GM23338 (cell line): ENCODE results near the gene TP53. TPM values are rescaled to one million over a fixed set of nuclear protein-coding genes. Genes with fewer than 3 reads are reported as not detected.

Experiments
- ATAC-seq: fragments of 200-7000 bp; cut with Tn5 transposase; 3 replicates; pipeline ENCODE4 v1.9.1; 2020
- DNase-seq: peaks from one replicate; pipeline ENCODE4 v3.0.0-alpha.2; 2015; ENCODE audit warnings: low spot score
- H2AFZ ChIP-seq: fragments of 200-600 bp; sonication (generic); 2 replicates; pipeline ENCODE4 v1.8.0; 2016; ENCODE audit warnings: antibody characterized with exemption, mild to moderate bottlenecking, moderate library complexity
- H3F3A ChIP-seq: fragments of 200-600 bp; sonication (generic); replicated peaks from 2 replicates; pipeline ENCODE4 v1.8.0; 2017; ENCODE audit warnings: antibody characterized with exemption, mixed run types, low read depth
- H3K27ac ChIP-seq: fragments of 200-600 bp; sonication (generic); 2 replicates; pipeline ENCODE4 v1.6.1; 2016; ENCODE audit warnings: low read depth
- H3K27me3 ChIP-seq: fragments of 200-600 bp; sonication (generic); 2 replicates; pipeline ENCODE4 v1.8.0; 2016; ENCODE audit warnings: mild to moderate bottlenecking, mixed run types, moderate library complexity; ENCODE audit not compliant: insufficient read depth
- H3K36me3 ChIP-seq: fragments of 200-600 bp; sonication (generic); 2 replicates; pipeline ENCODE4 v1.8.0; 2016; ENCODE audit warnings: mild to moderate bottlenecking; ENCODE audit not compliant: insufficient read depth
- H3K4me1 ChIP-seq: fragments of 200-600 bp; sonication (generic); 2 replicates; pipeline ENCODE4 v1.8.0; 2016; ENCODE audit warnings: mild to moderate bottlenecking, moderate library complexity; ENCODE audit not compliant: insufficient read depth
- H3K4me2 ChIP-seq: fragments of 200-600 bp; sonication (generic); 2 replicates; pipeline ENCODE4 v1.7.1; 2017; ENCODE audit warnings: mixed run types
- H3K4me3 ChIP-seq: fragments of 200-600 bp; sonication (generic); 2 replicates; pipeline ENCODE4 v1.6.1; 2016; ENCODE audit warnings: mixed run types
- H3K79me2 ChIP-seq: fragments of 200-600 bp; sonication (generic); replicated peaks from 2 replicates; pipeline ENCODE4 v1.8.0; 2017; ENCODE audit warnings: mild to moderate bottlenecking; ENCODE audit not compliant: insufficient read depth
- H3K9me2 ChIP-seq: fragments of 200-600 bp; sonication (generic); 2 replicates; pipeline ENCODE4 v1.8.0; 2017; ENCODE audit not compliant: insufficient read depth
- H4K20me1 ChIP-seq: fragments of 200-600 bp; sonication (generic); replicated peaks from 2 replicates; pipeline ENCODE4 v1.8.0; 2017; ENCODE audit warnings: mild to moderate bottlenecking; ENCODE audit not compliant: insufficient read depth
- H3K27ac Mint-ChIP-seq: 2 replicates; pipeline ENCODE4 v1.8.0; 2020; ENCODE audit warnings: inconsistent platforms, mild to moderate bottlenecking, moderate library complexity, mixed read lengths
- H3K27me3 Mint-ChIP-seq: 3 replicates; pipeline ENCODE4 v1.8.0; 2022; ENCODE audit warnings: low read depth, mild to moderate bottlenecking, moderate library complexity, mixed read lengths, inconsistent platforms; ENCODE audit not compliant: insufficient read depth, poor library complexity
- H3K36me3 Mint-ChIP-seq: 3 replicates; pipeline ENCODE4 v1.8.0; 2021; ENCODE audit warnings: low read depth, mild to moderate bottlenecking, inconsistent platforms, moderate library complexity, mixed read lengths
- H3K4me1 Mint-ChIP-seq: 3 replicates; pipeline ENCODE4 v1.8.0; 2020; ENCODE audit warnings: mild to moderate bottlenecking, inconsistent platforms, mixed read lengths
- H3K4me3 Mint-ChIP-seq: 3 replicates; pipeline ENCODE4 v1.8.0; 2021; ENCODE audit warnings: moderate library complexity, mild to moderate bottlenecking, inconsistent platforms, mixed read lengths
- H3K9me3 Mint-ChIP-seq: 3 replicates; pipeline ENCODE4 v1.8.0; 2020; ENCODE audit warnings: moderate library complexity, mild to moderate bottlenecking, inconsistent platforms, mixed read lengths
- EZH2phosphoT487 ChIP-seq: fragments of 200-600 bp; sonication (generic); IDR thresholded peaks from one replicate; pipeline ENCODE4 v1.8.1; 2018; ENCODE audit warnings: antibody characterized with exemption; ENCODE audit not compliant: unreplicated experiment
- JUNB ChIP-seq: IDR thresholded peaks from one replicate; pipeline ENCODE4 v1.6.1; 2016; ENCODE audit warnings: antibody characterized with exemption; ENCODE audit not compliant: unreplicated experiment
- NANOG ChIP-seq: IDR thresholded peaks from 2 replicates; pipeline ENCODE4 v1.6.1; 2016; ENCODE audit warnings: antibody characterized with exemption, borderline replicate concordance
- ZNF114 ChIP-seq: fragments of 250-450 bp; sonication (Bioruptor Pico); IDR thresholded peaks from 2 replicates; pipeline ENCODE4 v1.5.0; 2020; ENCODE audit warnings: mild to moderate bottlenecking, moderate library complexity
- ZNF331 ChIP-seq: fragments of 250-450 bp; sonication (Bioruptor Pico); IDR thresholded peaks from 2 replicates; pipeline ENCODE4 v1.5.0; 2020; ENCODE audit warnings: low read depth, mild to moderate bottlenecking, moderate library complexity
- polyA plus RNA-seq: library from polyadenylated mRNA; unstranded; fragments of >200 nt; fragmentation: Nextera tagmentation; extraction: Ambion mirVana; gene quantifications from 2 replicates; pipeline ENCODE4 v1.2.1, GENCODE V29; 2016
- total RNA-seq: library from RNA; depleted of rRNA; stranded (reverse); fragments of >200 nt; shearing (Covaris generic); gene quantifications from 2 replicates; pipeline ENCODE4 v1.2.3, GENCODE V29; 2014

TP53 gene
- total and polyA plus RNA-seq, 2 experiments from 2014 or later, result 119 to 154 TPM

DNA sequence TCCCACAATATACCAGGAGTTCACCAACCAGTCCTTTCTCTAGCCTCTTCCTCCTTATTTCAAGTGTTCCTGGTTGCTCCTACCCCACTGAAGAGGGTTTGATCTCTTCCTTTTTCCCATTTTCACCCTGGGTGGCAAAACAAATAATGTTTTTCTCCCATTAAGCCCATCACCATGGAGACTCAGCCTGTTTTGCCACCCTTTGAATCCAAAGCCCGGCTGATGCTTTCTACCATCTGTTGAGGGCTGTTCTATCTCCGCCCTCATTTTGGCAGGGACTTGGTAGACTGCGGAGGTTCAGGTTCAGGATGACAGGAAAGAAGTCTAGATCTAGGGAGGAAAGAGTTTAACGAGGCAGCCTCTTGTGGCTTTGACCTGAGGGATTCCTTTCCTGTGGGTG is 32.8 kb upstream of the TP53 start:
- Mint-ChIP-seq H3K36me3 (no peaks in the 10 kb centered on the region), H3K27ac (no peak overlapping the region)

DNA sequence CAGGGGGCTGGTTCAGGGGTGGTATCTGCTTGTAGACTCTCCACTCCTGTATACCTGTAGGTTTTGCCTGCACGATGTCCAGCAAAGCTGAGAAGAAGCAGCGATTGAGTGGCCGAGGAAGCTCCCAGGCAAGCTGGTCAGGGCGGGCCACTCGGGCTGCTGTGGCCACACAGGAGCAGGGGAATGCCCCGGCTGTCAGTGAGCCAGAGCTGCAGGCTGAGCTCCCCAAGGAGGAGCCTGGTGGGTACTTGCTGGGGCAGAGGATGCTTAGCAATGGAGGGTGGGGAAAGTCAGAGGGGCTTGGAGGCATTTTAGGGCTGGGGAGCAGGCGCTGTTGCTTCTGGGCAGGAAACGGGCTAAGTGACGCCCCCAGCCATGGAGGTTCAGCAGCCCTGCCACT is 32.4 kb upstream of the TP53 start:
- TF ChIP-seq ZNF114 (no peak), NANOG (no peak), JUNB (no peak)
- Mint-ChIP-seq H3K4me1 (peaks cover 38% of the 10 kb centered on the region), H3K27ac (no peak overlapping the region), H3K36me3 (no peaks in the 10 kb centered on the region), H3K9me3 (no peaks in the 10 kb centered on the region), H3K27me3 (peaks cover 23% of the 10 kb centered on the region), H3K4me3 (no peak overlapping the region)
- H3K79me2 ChIP-seq, result no peaks in the 10 kb centered on the region
- no peak overlapping the region for H3K4me2 ChIP-seq
- H3F3A ChIP-seq, result 0 out of 2 replicates have a peak, but pooled peaks cover 3% of the 10 kb centered on the region
- H3K27ac ChIP-seq, result no peak overlapping the region
- peaks cover 21% of the 10 kb centered on the region for H3K27me3 ChIP-seq
- no peaks in the 10 kb centered on the region for H3K9me2 ChIP-seq
- H3K4me3 ChIP-seq, result no peak overlapping the region
- H3K4me1 ChIP-seq, result peaks cover 26% of the 10 kb centered on the region
- no peak overlapping the region for H2AFZ ChIP-seq
- H4K20me1 ChIP-seq, result no peaks in the 10 kb centered on the region
- ATAC-seq (no peak), DNase-seq (no peak)
- H3K36me3 ChIP-seq, result no peaks in the 10 kb centered on the region

More for the DNA sequence above, 32.8 kb upstream of the TP53 start:
- H3K36me3 ChIP-seq, result no peaks in the 10 kb centered on the region
- no peaks in the 10 kb centered on the region for H3K9me2 ChIP-seq
- no peak overlapping the region for H3K27ac ChIP-seq
- H4K20me1 ChIP-seq, result no peaks in the 10 kb centered on the region
- Mint-ChIP-seq H3K4me1 (peaks cover 37% of the 10 kb centered on the region), H3K27me3 (peaks cover 23% of the 10 kb centered on the region), H3K4me3 (no peak overlapping the region; the same call in 2 of the 3 replicates), H3K9me3 (no peaks in the 10 kb centered on the region)
- H3K79me2 ChIP-seq, result no peaks in the 10 kb centered on the region
- 0 out of 2 replicates have a peak, but pooled peaks cover 3% of the 10 kb centered on the region for H3F3A ChIP-seq
- no peak overlapping the region for H2AFZ ChIP-seq
- no peak for TF ChIP-seq EZH2phosphoT487
- peaks cover 26% of the 10 kb centered on the region for H3K4me1 ChIP-seq
- H3K4me2 ChIP-seq, result no peak overlapping the region
- ATAC-seq, result no peak
- H3K4me3 ChIP-seq, result no peak overlapping the region
- peak; percentile 28 for DNase-seq
- peaks cover 21% of the 10 kb centered on the region for H3K27me3 ChIP-seq

- no peak for TF ChIP-seq ZNF331
- TF ChIP-seq ZNF114, result no peak
- ATAC-seq (no peak), DNase-seq (peak; percentile 52)
- H3K27me3 Mint-ChIP-seq, result peaks cover 25% of the 10 kb centered on the region
- peak overlapping the region; percentile 83 for H3K4me3 Mint-ChIP-seq
- peak overlapping the region; percentile 93 for H3K4me2 ChIP-seq
- H3K36me3 ChIP-seq, result no peaks in the 10 kb centered on the region
- no peaks in the 10 kb centered on the region for H3K36me3 Mint-ChIP-seq
- H3K9me2 ChIP-seq, result no peaks in the 10 kb centered on the region
- H3K79me2 ChIP-seq, result no peaks in the 10 kb centered on the region
- H3K9me3 Mint-ChIP-seq, result no peaks in the 10 kb centered on the region; the same call in 2 of the 3 replicates
- H3K27me3 ChIP-seq, result peaks cover 21% of the 10 kb centered on the region
- H4K20me1 ChIP-seq, result no peaks in the 10 kb centered on the region
- H3K4me1 ChIP-seq, result peaks cover 27% of the 10 kb centered on the region
- peak overlapping the region; percentile 97 for H3K4me3 ChIP-seq
- peaks cover 43% of the 10 kb centered on the region for H3K4me1 Mint-ChIP-seq
- peak overlapping the region; percentile 72 for H2AFZ ChIP-seq
- no peak overlapping the region for H3K27ac ChIP-seq
- no peak overlapping the region for H3K27ac Mint-ChIP-seq
- H3F3A ChIP-seq, result 0 out of 2 replicates have a peak, but pooled peaks cover 9% of the 10 kb centered on the region
These were observed 30.6 kb upstream of the TP53 start for GRCh38 chr17:7717756-7718350.
